Stimulated activated naive CD8-positive, alpha-beta T cell treated with anti-CD3 and anti-CD28 coated beads, Interleukin-15, Interleukin-2, amounts not matched to agents 100 ng/mL and 50 ng/mL, for 24 hours (primary cell): ENCODE results near the gene KANSL1.
A peak's percentile ranks its signal among the peaks of the same experiment; 100 is the strongest.

Experiments used
- H3K27ac Mint-ChIP-seq: one replicate; pipeline ENCODE4 v1.8.0; 2021; ENCODE audit warnings: mild to moderate bottlenecking, mixed read lengths
- H3K27me3 Mint-ChIP-seq: one replicate; pipeline ENCODE4 v1.8.0; 2021; ENCODE audit warnings: mixed read lengths
- H3K36me3 Mint-ChIP-seq: one replicate; pipeline ENCODE4 v1.8.0; 2021; ENCODE audit warnings: low read depth, mixed read lengths
- H3K4me1 Mint-ChIP-seq: one replicate; pipeline ENCODE4 v1.8.0; 2021; ENCODE audit warnings: low read depth, mixed read lengths
- H3K4me3 Mint-ChIP-seq: one replicate; pipeline ENCODE4 v1.8.0; 2021; ENCODE audit warnings: mild to moderate bottlenecking, mixed read lengths
- H3K9me3 Mint-ChIP-seq: one replicate; pipeline ENCODE4 v1.8.0; 2021; ENCODE audit warnings: mixed read lengths

The KANSL1 gene

GRCh38 chr17:46144246-46144645 lies 49.0 kb downstream of the KANSL1 start:
- Mint-ChIP-seq H3K4me3 (peak overlapping the region; percentile 38), H3K27ac (peak overlapping the region; percentile 53), H3K36me3 (peaks cover 8% of the 10 kb centered on the region), H3K4me1 (peaks cover 96% of the 10 kb centered on the region), H3K9me3 (no peaks in the 10 kb centered on the region), H3K27me3 (no peaks in the 10 kb centered on the region)

- Mint-ChIP-seq H3K36me3 (peaks cover 7% of the 10 kb centered on the region), H3K4me1 (peaks cover 96% of the 10 kb centered on the region), H3K27ac (peak overlapping the region; percentile 53), H3K4me3 (peak overlapping the region; percentile 5), H3K27me3 (no peaks in the 10 kb centered on the region), H3K9me3 (no peaks in the 10 kb centered on the region)
These were observed 49.4 kb downstream of the KANSL1 start for GRCh38 chr17:46143827-46144236.

- H3K36me3 Mint-ChIP-seq = peaks cover 20% of the 10 kb centered on the region
- H3K9me3 Mint-ChIP-seq = no peaks in the 10 kb centered on the region
- H3K27me3 Mint-ChIP-seq = no peaks in the 10 kb centered on the region
- H3K4me3 Mint-ChIP-seq = no peak overlapping the region
- peaks cover 96% of the 10 kb centered on the region for H3K4me1 Mint-ChIP-seq
- H3K27ac Mint-ChIP-seq = peak overlapping the region; percentile 6
These were observed 51.6 kb downstream of the KANSL1 start for GRCh38 chr17:46141645-46142044.

GRCh38 chr17:46140645-46141197 lies 52.5 kb downstream of the KANSL1 start:
- H3K4me1 Mint-ChIP-seq = peaks cover 97% of the 10 kb centered on the region
- no peak overlapping the region for H3K4me3 Mint-ChIP-seq

GRCh38 chr17:46139432-46140210 lies 53.6 kb downstream of the KANSL1 start:
- no peaks in the 10 kb centered on the region for H3K27me3 Mint-ChIP-seq
- H3K36me3 Mint-ChIP-seq = peaks cover 24% of the 10 kb centered on the region
- H3K27ac Mint-ChIP-seq = peak overlapping the region; percentile 75
- peaks cover 97% of the 10 kb centered on the region for H3K4me1 Mint-ChIP-seq
- no peaks in the 10 kb centered on the region for H3K9me3 Mint-ChIP-seq
- no peak overlapping the region for H3K4me3 Mint-ChIP-seq

More at GRCh38 chr17:46140645-46141197, 52.5 kb downstream of the KANSL1 start:
- H3K27me3 Mint-ChIP-seq = no peaks in the 10 kb centered on the region
- H3K9me3 Mint-ChIP-seq = no peaks in the 10 kb centered on the region
- no peak overlapping the region for H3K27ac Mint-ChIP-seq
- peaks cover 21% of the 10 kb centered on the region for H3K36me3 Mint-ChIP-seq

GRCh38 chr17:46138473-46138872 lies 54.8 kb downstream of the KANSL1 start:
- H3K4me3 Mint-ChIP-seq = no peak overlapping the region
- no peaks in the 10 kb centered on the region for H3K9me3 Mint-ChIP-seq
- peak overlapping the region; percentile 2 for H3K27ac Mint-ChIP-seq
- no peaks in the 10 kb centered on the region for H3K27me3 Mint-ChIP-seq
- peaks cover 96% of the 10 kb centered on the region for H3K4me1 Mint-ChIP-seq
- peaks cover 28% of the 10 kb centered on the region for H3K36me3 Mint-ChIP-seq

- H3K36me3 Mint-ChIP-seq = peaks cover 38% of the 10 kb centered on the region
- H3K27me3 Mint-ChIP-seq = no peaks in the 10 kb centered on the region
- H3K9me3 Mint-ChIP-seq = no peaks in the 10 kb centered on the region
- peak overlapping the region; percentile 31 for H3K27ac Mint-ChIP-seq
- peaks cover 98% of the 10 kb centered on the region for H3K4me1 Mint-ChIP-seq
- H3K4me3 Mint-ChIP-seq = no peak overlapping the region
These were observed 56.4 kb downstream of the KANSL1 start for GRCh38 chr17:46136820-46137219.

GRCh38 chr17:46135879-46136563 lies 57.2 kb downstream of the KANSL1 start:
- Mint-ChIP-seq H3K4me3 (no peak overlapping the region), H3K27me3 (no peaks in the 10 kb centered on the region)

GRCh38 chr17:46135126-46135812 lies 58.0 kb downstream of the KANSL1 start:
- peaks cover 98% of the 10 kb centered on the region for H3K4me1 Mint-ChIP-seq
- no peaks in the 10 kb centered on the region for H3K27me3 Mint-ChIP-seq
- H3K9me3 Mint-ChIP-seq = no peaks in the 10 kb centered on the region
- peaks cover 38% of the 10 kb centered on the region for H3K36me3 Mint-ChIP-seq
- H3K27ac Mint-ChIP-seq = no peak overlapping the region
- no peak overlapping the region for H3K4me3 Mint-ChIP-seq

More at GRCh38 chr17:46135879-46136563, 57.2 kb downstream of the KANSL1 start:
- Mint-ChIP-seq H3K9me3 (no peaks in the 10 kb centered on the region), H3K36me3 (peaks cover 38% of the 10 kb centered on the region), H3K27ac (no peak overlapping the region), H3K4me1 (peaks cover 98% of the 10 kb centered on the region)

- peaks cover 48% of the 10 kb centered on the region for H3K36me3 Mint-ChIP-seq
- no peaks in the 10 kb centered on the region for H3K27me3 Mint-ChIP-seq
- H3K9me3 Mint-ChIP-seq = no peaks in the 10 kb centered on the region
- peaks cover 94% of the 10 kb centered on the region for H3K4me1 Mint-ChIP-seq
- no peak overlapping the region for H3K4me3 Mint-ChIP-seq
- no peak overlapping the region for H3K27ac Mint-ChIP-seq
These were observed 63.9 kb downstream of the KANSL1 start for GRCh38 chr17:46129302-46129701.

GRCh38 chr17:46128453-46128852 lies 64.8 kb downstream of the KANSL1 start:
- H3K4me3 Mint-ChIP-seq = no peak overlapping the region
- H3K36me3 Mint-ChIP-seq = peaks cover 51% of the 10 kb centered on the region
- H3K4me1 Mint-ChIP-seq = peaks cover 96% of the 10 kb centered on the region
- no peaks in the 10 kb centered on the region for H3K27me3 Mint-ChIP-seq
- no peaks in the 10 kb centered on the region for H3K9me3 Mint-ChIP-seq
- H3K27ac Mint-ChIP-seq = peak overlapping the region; percentile 31

GRCh38 chr17:46127524-46127923 lies 65.7 kb downstream of the KANSL1 start:
- H3K27ac Mint-ChIP-seq = no peak overlapping the region
- H3K4me1 Mint-ChIP-seq = peaks cover 95% of the 10 kb centered on the region
- H3K4me3 Mint-ChIP-seq = no peak overlapping the region
- H3K36me3 Mint-ChIP-seq = peaks cover 48% of the 10 kb centered on the region
- no peaks in the 10 kb centered on the region for H3K27me3 Mint-ChIP-seq
- H3K9me3 Mint-ChIP-seq = no peaks in the 10 kb centered on the region

GRCh38 chr17:46126840-46127239 lies 66.4 kb downstream of the KANSL1 start:
- H3K4me1 Mint-ChIP-seq = peaks cover 95% of the 10 kb centered on the region
- H3K27me3 Mint-ChIP-seq = no peaks in the 10 kb centered on the region
- H3K36me3 Mint-ChIP-seq = peaks cover 42% of the 10 kb centered on the region
- H3K4me3 Mint-ChIP-seq = no peak overlapping the region
- no peaks in the 10 kb centered on the region for H3K9me3 Mint-ChIP-seq
- H3K27ac Mint-ChIP-seq = no peak overlapping the region

GRCh38 chr17:46125831-46126230 lies 67.4 kb downstream of the KANSL1 start:
- Mint-ChIP-seq H3K4me1 (peaks cover 95% of the 10 kb centered on the region), H3K4me3 (no peak overlapping the region), H3K9me3 (no peaks in the 10 kb centered on the region), H3K36me3 (peaks cover 48% of the 10 kb centered on the region), H3K27ac (no peak overlapping the region), H3K27me3 (no peaks in the 10 kb centered on the region)
